B cell (primary cell): Measurements from ENCODE around the gene TMEM132D. TPM values are rescaled to one million over a fixed set of nuclear protein-coding genes. Genes with fewer than 3 reads are reported as not detected.

Experiments used
- ATAC-seq: fragments of 200-7000 bp; cut with Tn5 transposase; one replicate; pipeline ENCODE4 v1.10.0; 2021; ENCODE audit warnings: low read depth, mild to moderate bottlenecking, moderate number of reproducible peaks, moderate library complexity
- CTCF ChIA-PET: fragments of 350-600 bp; sonication (Branson Sonifier 250); formaldehyde crosslinking; loops from one replicate; lab custom pipeline; 2021; ENCODE audit warnings: antibody characterized with exemption, inconsistent platforms; lab: Charles Lee
- POLR2A ChIA-PET: fragments of 350-600 bp; sonication (Branson Sonifier 250); formaldehyde crosslinking; loops from one replicate; lab custom pipeline; 2021; ENCODE audit warnings: antibody characterized with exemption; lab: Charles Lee
- DNase-seq: peaks from one replicate; pipeline ENCODE4 v3.0.0; 2013
- H2AFZ ChIP-seq: 2 replicates; pipeline ENCODE4 v1.6.1; 2012; ENCODE audit warnings: mild to moderate bottlenecking, low read depth, low read length; ENCODE audit not compliant: insufficient read depth, poor library complexity, severe bottlenecking
- H3K27ac ChIP-seq, 2 donors: 1 replicate in 1 of 2; 2 replicates in 1 of 2; pipeline ENCODE4 v1.5.1; 2012 to 2013; ENCODE audit warnings: low read length in 2 of 2, mild to moderate bottlenecking in 2 of 2, moderate library complexity in 1 of 2
- H3K27me3 ChIP-seq, 4 experiments: fragments of 200-600 bp in 1 of 4; sonication (generic) in 1 of 4; replicated peaks in 1 of 4; 1 replicate in 2 of 4; 2 replicates in 2 of 4; pipeline versions ENCODE4 v1.6.1 to v1.7.0; 2013 to 2016; ENCODE audit warnings: low read length in 3 of 4, mild to moderate bottlenecking in 2 of 4, mixed read lengths in 1 of 4, moderate library complexity in 1 of 4; ENCODE audit not compliant: insufficient read depth in 4 of 4, control insufficient read depth in 3 of 4; ENCODE audit errors: control extremely low read depth in 1 of 4
- H3K36me3 ChIP-seq, 2 experiments: replicated peaks in 1 of 2; 1 replicate in 1 of 2; 2 replicates in 1 of 2; pipeline versions ENCODE4 v1.6.1 to v1.7.1; 2013; ENCODE audit warnings: low read length in 1 of 2; ENCODE audit not compliant: insufficient read depth in 2 of 2, control insufficient read depth in 1 of 2; ENCODE audit errors: control extremely low read depth in 1 of 2, extremely low read depth in 1 of 2
- H3K4me1 ChIP-seq, 2 donors: fragments of 200-600 bp in 1 of 2; sonication (generic) in 1 of 2; 1 replicate in 1 of 2; 2 replicates in 1 of 2; pipeline versions ENCODE4 v1.5.1 to v1.6.1; 2013 to 2017; ENCODE audit warnings: low read length in 2 of 2; ENCODE audit not compliant: control insufficient read depth in 2 of 2, insufficient read depth in 2 of 2
- H3K4me2 ChIP-seq: replicated peaks from 2 replicates; pipeline ENCODE3; 2012; ENCODE audit warnings: mild to moderate bottlenecking, low read depth, low read length; ENCODE audit not compliant: poor library complexity, severe bottlenecking
- H3K4me3 ChIP-seq, 5 experiments: fragments of 200-600 bp in 1 of 5; sonication (generic) in 1 of 5; 1 replicate in 3 of 5; 2 replicates in 2 of 5; pipeline versions ENCODE4 v1.5.1 to v1.7.0; 2011 to 2016; ENCODE audit warnings: low read length in 4 of 5, mild to moderate bottlenecking in 4 of 5, low read depth in 2 of 5, control low read depth in 1 of 5, moderate library complexity in 1 of 5; ENCODE audit not compliant: insufficient read depth in 1 of 5; ENCODE audit errors: control extremely low read depth in 1 of 5, extremely low read depth in 1 of 5
- H3K79me2 ChIP-seq: fragments of 200-600 bp; sonication (generic); one replicate; pipeline ENCODE4 v1.6.0; 2016; ENCODE audit warnings: low read length; ENCODE audit not compliant: control insufficient read depth, insufficient read depth
- H3K9ac ChIP-seq: fragments of 200-600 bp; sonication (generic); 2 replicates; pipeline ENCODE4 v1.6.1; 2017; ENCODE audit warnings: mild to moderate bottlenecking, low read length, moderate library complexity
- H3K9me3 ChIP-seq, 3 donors: one replicate each; pipeline versions ENCODE4 v1.6.1 to v1.7.1; 2013; ENCODE audit warnings: low read length in 2 of 3; ENCODE audit not compliant: control insufficient read depth in 2 of 3, insufficient read depth in 1 of 3; ENCODE audit errors: control extremely low read depth in 1 of 3
- H4K20me1 ChIP-seq: 2 replicates; pipeline ENCODE4 v1.6.0; 2012; ENCODE audit warnings: mild to moderate bottlenecking, low read length; ENCODE audit not compliant: insufficient read depth, control insufficient read depth, poor library complexity, severe bottlenecking
- H3K27ac Mint-ChIP-seq: one replicate; pipeline ENCODE4 v1.8.0; 2021; ENCODE audit warnings: mixed read lengths
- H3K27me3 Mint-ChIP-seq: one replicate; pipeline ENCODE4 v1.8.0; 2021; ENCODE audit warnings: mixed read lengths
- H3K4me1 Mint-ChIP-seq: one replicate; pipeline ENCODE4 v1.8.0; 2021; ENCODE audit warnings: mixed read lengths
- H3K4me3 Mint-ChIP-seq: one replicate; pipeline ENCODE4 v1.8.0; 2021; ENCODE audit warnings: mixed read lengths
- H3K9me3 Mint-ChIP-seq: one replicate; pipeline ENCODE4 v1.8.0; 2022; ENCODE audit warnings: mixed read lengths; ENCODE audit not compliant: insufficient read depth
- EZH2 ChIP-seq: IDR thresholded peaks from 2 replicates; pipeline ENCODE4 v1.6.1; 2012; ENCODE audit warnings: borderline replicate concordance, low read depth, mild to moderate bottlenecking, moderate library complexity, low read length; ENCODE audit not compliant: insufficient read depth, poor library complexity, severe bottlenecking
- WGBS: methylation state at CpG from one replicate; pipeline ENCODE4 v1.1.5; 2013; ENCODE audit warnings: missing lambda C conversion rate; ENCODE audit not compliant: insufficient coverage; 5-methylcytosine and 5-hydroxymethylcytosine counted together
- intact Hi-C: fragments of 100-400 bp; cut with micrococcal nuclease; formaldehyde crosslinking; loops from one replicate; pipeline ENCODE4 v1.10.0; 2022
- polyA plus RNA-seq: library from polyadenylated mRNA; depleted of rRNA; stranded (reverse); fragments of >200 nt; gene quantifications from 2 replicates; pipeline ENCODE4 v1.2.3, GENCODE V29; 2012
- total RNA-seq, 2 donors: library from RNA; stranded (reverse); fragments of 120-200 nt in 1 of 2; gene quantifications; 1 replicate in 1 of 2; 2 replicates in 1 of 2; pipeline versions ENCODE4 v1.2.3 to v1.2.4, GENCODE V29; 2013 to 2022
- TF ChIP-seq, protein P1 (sequence below): fragments of 200-600 bp; IDR thresholded peaks from one replicate; pipeline ENCODE4 v1.8.0; 2022; ENCODE audit warnings: antibody characterized with exemption, mild to moderate bottlenecking

Gene TMEM132D
- total and polyA plus RNA-seq, 2 donors (not counting 1 experiment from before 2014, with no cell fraction given) = not detected

- H2AFZ ChIP-seq = no peak overlapping the region
- no peak overlapping the region for H3K9ac ChIP-seq
- Mint-ChIP-seq H3K27me3 (peaks cover 30% of the 10 kb centered on the region), H3K4me1 (no peaks in the 10 kb centered on the region), H3K4me3 (no peak overlapping the region), H3K9me3 (no peaks in the 10 kb centered on the region), H3K27ac (no peak overlapping the region)
- POLR2A ChIA-PET = no interaction called here
- no peak for TF ChIP-seq EZH2
- TF ChIP-seq, protein P1, sequence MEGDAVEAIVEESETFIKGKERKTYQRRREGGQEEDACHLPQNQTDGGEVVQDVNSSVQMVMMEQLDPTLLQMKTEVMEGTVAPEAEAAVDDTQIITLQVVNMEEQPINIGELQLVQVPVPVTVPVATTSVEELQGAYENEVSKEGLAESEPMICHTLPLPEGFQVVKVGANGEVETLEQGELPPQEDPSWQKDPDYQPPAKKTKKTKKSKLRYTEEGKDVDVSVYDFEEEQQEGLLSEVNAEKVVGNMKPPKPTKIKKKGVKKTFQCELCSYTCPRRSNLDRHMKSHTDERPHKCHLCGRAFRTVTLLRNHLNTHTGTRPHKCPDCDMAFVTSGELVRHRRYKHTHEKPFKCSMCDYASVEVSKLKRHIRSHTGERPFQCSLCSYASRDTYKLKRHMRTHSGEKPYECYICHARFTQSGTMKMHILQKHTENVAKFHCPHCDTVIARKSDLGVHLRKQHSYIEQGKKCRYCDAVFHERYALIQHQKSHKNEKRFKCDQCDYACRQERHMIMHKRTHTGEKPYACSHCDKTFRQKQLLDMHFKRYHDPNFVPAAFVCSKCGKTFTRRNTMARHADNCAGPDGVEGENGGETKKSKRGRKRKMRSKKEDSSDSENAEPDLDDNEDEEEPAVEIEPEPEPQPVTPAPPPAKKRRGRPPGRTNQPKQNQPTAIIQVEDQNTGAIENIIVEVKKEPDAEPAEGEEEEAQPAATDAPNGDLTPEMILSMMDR = no peak
- no peak overlapping the region for H3K4me3 ChIP-seq
- 10% methylated on average over 93 of the region's 93 CpGs for WGBS
- H3K4me1 ChIP-seq = no peaks in the 10 kb centered on the region
- ATAC-seq (no peak), DNase-seq (no peak)
- peaks cover 0 to 10% (median 0%) of the 10 kb centered on the region in 4 experiments for H3K27me3 ChIP-seq
- H3K9me3 ChIP-seq = peaks cover 0 to 4% (median 0%) of the 10 kb centered on the region in 3 donors
- CTCF ChIA-PET = no interaction called here
- intact Hi-C loops = no loop called here
- H3K36me3 ChIP-seq = no peaks in the 10 kb centered on the region
- no peaks in the 10 kb centered on the region for H4K20me1 ChIP-seq
- no peak overlapping the region for H3K4me2 ChIP-seq
- no peak overlapping the region for H3K27ac ChIP-seq
- H3K79me2 ChIP-seq = no peaks in the 10 kb centered on the region
These were observed 506 bp downstream of the TMEM132D start for GRCh38 chr12:129903092-129903945.
